PC-3 (cell line): ENCODE data around the gene PPP1R12B. TPM values are rescaled to one million over a fixed set of nuclear protein-coding genes. Genes with fewer than 3 reads are reported as not detected.
A peak's percentile ranks its signal among the peaks of the same experiment; 100 is the strongest.

ENCODE experiments used
- ATAC-seq: fragments of 200-7000 bp; cut with Tn5 transposase; 2 replicates; pipeline ENCODE4 v1.9.1; 2020; ENCODE audit warnings: mild to moderate bottlenecking, moderate library complexity
- BruUV-seq: library from RNA; stranded (reverse); fragments of 400-500 nt; replicated peaks from 2 replicates; lab custom pipeline; 2021; lab: Mats Ljungman, UMichigan
- CTCF ChIA-PET: fragments of 300-600 bp; sonication (Branson Sonifier 250); formaldehyde crosslinking; loops from one replicate; lab custom pipeline; 2022; ENCODE audit warnings: antibody characterized with exemption; lab: Charles Lee
- POLR2A ChIA-PET: fragments of 300-600 bp; sonication (Branson Sonifier 250); formaldehyde crosslinking; loops from one replicate; lab custom pipeline; 2022; ENCODE audit warnings: antibody characterized with exemption; ENCODE audit not compliant: unreplicated experiment; lab: Charles Lee
- DNase-seq: peaks from one replicate; pipeline ENCODE4 v3.0.0-alpha.2; 2015
- H2AFZ ChIP-seq: fragments of 300-600 bp; sonication (generic); 2 replicates; pipeline ENCODE4 v1.6.0; 2016; ENCODE audit warnings: antibody characterized with exemption, low read length
- H3F3A ChIP-seq: fragments of 300-600 bp; sonication (generic); one replicate; pipeline ENCODE4 v1.6.0; 2017; ENCODE audit warnings: antibody characterized with exemption, low read length, control low read depth, mild to moderate bottlenecking; ENCODE audit not compliant: unreplicated experiment
- H3K27ac ChIP-seq: fragments of 300-600 bp; sonication (generic); 2 replicates; pipeline ENCODE4 v1.5.1; 2016; ENCODE audit warnings: mild to moderate bottlenecking, low read length
- H3K27me3 ChIP-seq: fragments of 300-600 bp; sonication (generic); 2 replicates; pipeline ENCODE4 v1.6.1; 2016; ENCODE audit warnings: low read length, mixed read lengths
- H3K36me3 ChIP-seq: fragments of 300-600 bp; sonication (generic); 2 replicates; pipeline ENCODE4 v1.6.1; 2016; ENCODE audit warnings: low read depth, mixed run types, low read length, mixed read lengths
- H3K4me1 ChIP-seq: fragments of 300-600 bp; sonication (generic); 2 replicates; pipeline ENCODE4 v1.5.1; 2016; ENCODE audit warnings: low read length; ENCODE audit not compliant: insufficient read depth
- H3K4me2 ChIP-seq: fragments of 300-600 bp; sonication (generic); 2 replicates; pipeline ENCODE4 v1.6.0; 2016; ENCODE audit warnings: low read length
- H3K4me3 ChIP-seq: fragments of 300-600 bp; sonication (generic); 2 replicates; pipeline ENCODE4 v1.5.1; 2016; ENCODE audit warnings: mild to moderate bottlenecking, low read length, mixed read lengths
- H3K79me2 ChIP-seq: fragments of 300-600 bp; sonication (generic); 2 replicates; pipeline ENCODE4 v1.6.1; 2017; ENCODE audit warnings: low read length, mixed read lengths
- H3K9ac ChIP-seq: fragments of 300-600 bp; sonication (generic); 2 replicates; pipeline ENCODE4 v1.6.0; 2016; ENCODE audit warnings: mild to moderate bottlenecking, low read length
- H3K9me2 ChIP-seq: fragments of 300-600 bp; sonication (generic); replicated peaks from 2 replicates; pipeline ENCODE4 v1.6.1; 2016; ENCODE audit warnings: mixed run types, low read length, mixed read lengths
- H3K9me3 ChIP-seq: fragments of 300-600 bp; sonication (generic); 2 replicates; pipeline ENCODE4 v1.6.1; 2016; ENCODE audit warnings: low read length, mixed read lengths
- H4K20me1 ChIP-seq: fragments of 300-600 bp; sonication (generic); 2 replicates; pipeline ENCODE4 v1.6.1; 2016; ENCODE audit warnings: low read length, mixed read lengths
- CTCF ChIP-seq: fragments of 300-600 bp; sonication (generic); conservative IDR thresholded peaks from 2 replicates; pipeline ENCODE4 v1.5.1; 2017; ENCODE audit warnings: antibody characterized with exemption, low read depth, mild to moderate bottlenecking, low read length
- EZH2 ChIP-seq: fragments of 300-600 bp; sonication (generic); IDR thresholded peaks from one replicate; pipeline ENCODE4 v1.6.1; 2017; ENCODE audit warnings: antibody characterized with exemption, mild to moderate bottlenecking, low read length; ENCODE audit not compliant: unreplicated experiment
- EZH2phosphoT487 ChIP-seq: fragments of 300-600 bp; sonication (generic); IDR thresholded peaks from 2 replicates; pipeline ENCODE4 v1.6.1; 2018; ENCODE audit warnings: mild to moderate bottlenecking, antibody characterized with exemption, low read length, borderline replicate concordance
- intact Hi-C: fragments of 100-400 bp; cut with micrococcal nuclease; formaldehyde crosslinking; loops from 2 replicates; pipeline ENCODE4 v1.9.0; 2023
- total RNA-seq: library from RNA; depleted of rRNA; stranded (reverse); fragments of >200 nt; gene quantifications from 2 replicates; pipeline ENCODE4 v1.2.3, GENCODE V29; 2014

Gene PPP1R12B
- total RNA-seq, 1 experiment from 2014 or later = 2.0 TPM

GRCh38 chr1:202315576-202316168, 32.8 kb upstream of the PPP1R12B start:
- Histone ChIP-seq H3F3A (no peaks in the 10 kb centered on the region), H3K36me3 (no peaks in the 10 kb centered on the region), H3K79me2 (no peaks in the 10 kb centered on the region), H3K4me2 (no peak overlapping the region), H3K9ac (no peak overlapping the region), H3K4me3 (no peak overlapping the region), H3K27me3 (no peaks in the 10 kb centered on the region), H2AFZ (no peak overlapping the region), H3K27ac (no peak overlapping the region), H4K20me1 (no peaks in the 10 kb centered on the region), H3K9me3 (no peaks in the 10 kb centered on the region), H3K9me2 (no peaks in the 10 kb centered on the region), H3K4me1 (no peaks in the 10 kb centered on the region)
- TF ChIP-seq EZH2 (no peak), CTCF (peak; percentile 93)
- BruUV-seq = no TSS peak
- ChIA-PET CTCF (no interaction called here), POLR2A (no interaction called here)
- intact Hi-C loops = loop anchor here (1.0 kb wide), 2 partner anchors 41 to 122 kb away; partner anchors contain the start of gene LGR6
- DNase-seq (peak; percentile 73), ATAC-seq (peak; percentile 91)

DNA sequence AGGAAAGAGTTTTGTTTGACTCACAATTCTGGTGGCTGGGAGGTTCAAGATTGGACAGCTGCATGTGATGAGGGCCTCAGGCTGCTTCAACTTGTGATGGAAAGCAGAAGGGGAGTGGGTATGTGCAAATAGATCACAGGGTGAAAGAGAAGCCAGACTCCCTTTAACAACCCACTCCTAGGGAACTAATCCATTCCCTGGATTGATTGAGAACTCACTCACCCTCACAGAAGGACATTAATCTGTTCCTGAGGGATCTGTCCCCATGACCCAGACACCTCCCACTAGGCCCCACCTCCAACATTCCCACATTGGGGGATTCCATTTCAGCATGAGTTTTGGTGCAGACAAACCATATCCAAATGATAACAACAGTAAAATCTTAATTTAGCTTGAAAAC, 32.3 kb upstream of the PPP1R12B start:
- POLR2A ChIA-PET = no interaction called here
- no peaks in the 10 kb centered on the region for H3K9me3 ChIP-seq
- no peak overlapping the region for H3K9ac ChIP-seq
- ATAC-seq = no peak
- H3K36me3 ChIP-seq = no peaks in the 10 kb centered on the region
- H3F3A ChIP-seq = no peaks in the 10 kb centered on the region
- no peaks in the 10 kb centered on the region for H4K20me1 ChIP-seq
- no peaks in the 10 kb centered on the region for H3K79me2 ChIP-seq
- no peak for DNase-seq
- H3K4me3 ChIP-seq = no peak overlapping the region
- H3K27me3 ChIP-seq = no peaks in the 10 kb centered on the region
- H3K4me1 ChIP-seq = no peaks in the 10 kb centered on the region
- no peaks in the 10 kb centered on the region for H3K9me2 ChIP-seq
- no TSS peak for BruUV-seq
- intact Hi-C loops = no loop called here
- H2AFZ ChIP-seq = no peak overlapping the region
- CTCF ChIA-PET = no interaction called here
- no peak overlapping the region for H3K27ac ChIP-seq
- TF ChIP-seq CTCF (no peak), EZH2 (no peak), EZH2phosphoT487 (no peak)
- H3K4me2 ChIP-seq = no peak overlapping the region
